ENCODE data around the gene SMYD3.

- TF ChIP-seq POLR2A (IDR thresholded peaks at IDR 0.05; ENCODE audit: low read length) (no peak), GATA1 (IDR thresholded peaks at IDR 0.05; ENCODE audit: low read depth, low read length) (no peak)
These were observed 506.5 kb downstream of the SMYD3 start for GRCh38 chr1:246000638-246001015.
